Measurements from ENCODE around the gene ESRRB. TPM values are rescaled to one million over a fixed set of nuclear protein-coding genes. Genes with fewer than 3 reads are reported as not detected.

ESRRB gene
- total RNA-seq, 4 donors from 2014 or later, result 0.81 to 0.93 TPM; not detected in 2

DNA sequence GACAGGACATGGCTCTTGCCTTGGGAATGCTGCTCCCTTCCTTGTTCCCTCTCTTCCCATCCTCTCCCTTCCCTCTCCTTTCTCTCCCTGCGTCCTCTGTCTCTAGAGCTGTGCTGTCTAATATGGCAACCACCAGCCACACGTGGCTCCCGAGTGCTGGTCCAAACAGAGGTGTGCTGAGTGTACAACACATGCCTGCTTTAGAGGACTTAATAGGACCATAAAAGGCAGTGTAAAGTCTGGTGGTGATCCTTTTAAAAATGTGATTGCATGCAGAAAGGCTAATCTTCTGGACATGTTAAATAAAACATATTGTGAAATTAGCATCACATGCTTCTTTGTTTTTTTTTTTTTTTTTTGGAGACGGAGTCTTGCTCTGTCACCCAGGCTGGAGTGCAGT lies 87.2 kb downstream of the ESRRB start:
- TF ChIP-seq EP300 (IDR thresholded peaks at IDR 0.05), result no peak
- no peak for TF ChIP-seq POLR2AphosphoS5 (IDR thresholded peaks at IDR 0.05)
- TF ChIP-seq, protein P1, sequence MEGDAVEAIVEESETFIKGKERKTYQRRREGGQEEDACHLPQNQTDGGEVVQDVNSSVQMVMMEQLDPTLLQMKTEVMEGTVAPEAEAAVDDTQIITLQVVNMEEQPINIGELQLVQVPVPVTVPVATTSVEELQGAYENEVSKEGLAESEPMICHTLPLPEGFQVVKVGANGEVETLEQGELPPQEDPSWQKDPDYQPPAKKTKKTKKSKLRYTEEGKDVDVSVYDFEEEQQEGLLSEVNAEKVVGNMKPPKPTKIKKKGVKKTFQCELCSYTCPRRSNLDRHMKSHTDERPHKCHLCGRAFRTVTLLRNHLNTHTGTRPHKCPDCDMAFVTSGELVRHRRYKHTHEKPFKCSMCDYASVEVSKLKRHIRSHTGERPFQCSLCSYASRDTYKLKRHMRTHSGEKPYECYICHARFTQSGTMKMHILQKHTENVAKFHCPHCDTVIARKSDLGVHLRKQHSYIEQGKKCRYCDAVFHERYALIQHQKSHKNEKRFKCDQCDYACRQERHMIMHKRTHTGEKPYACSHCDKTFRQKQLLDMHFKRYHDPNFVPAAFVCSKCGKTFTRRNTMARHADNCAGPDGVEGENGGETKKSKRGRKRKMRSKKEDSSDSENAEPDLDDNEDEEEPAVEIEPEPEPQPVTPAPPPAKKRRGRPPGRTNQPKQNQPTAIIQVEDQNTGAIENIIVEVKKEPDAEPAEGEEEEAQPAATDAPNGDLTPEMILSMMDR (IDR thresholded peaks at IDR 0.05), result no peak
- no peak for TF ChIP-seq POLR2A (IDR thresholded peaks at IDR 0.05)
- H3K27me3 ChIP-seq, result no peaks in the 10 kb centered on the region
- no peaks in the 10 kb centered on the region for H3K36me3 ChIP-seq
- ATAC-seq, result no peak
- WGBS, 2 donors (ENCODE audit: low coverage in 1 of 2), result 63% methylated on average over 4 of the region's 4 CpGs; no CpG with 5 or more reads in 1 of the 2 donors
- H3K9me3 ChIP-seq, result no peaks in the 10 kb centered on the region
- H3K4me1 ChIP-seq, result no peaks in the 10 kb centered on the region
- H3K4me3 ChIP-seq, result no peak overlapping the region
- no peak overlapping the region for H3K27ac ChIP-seq

DNA sequence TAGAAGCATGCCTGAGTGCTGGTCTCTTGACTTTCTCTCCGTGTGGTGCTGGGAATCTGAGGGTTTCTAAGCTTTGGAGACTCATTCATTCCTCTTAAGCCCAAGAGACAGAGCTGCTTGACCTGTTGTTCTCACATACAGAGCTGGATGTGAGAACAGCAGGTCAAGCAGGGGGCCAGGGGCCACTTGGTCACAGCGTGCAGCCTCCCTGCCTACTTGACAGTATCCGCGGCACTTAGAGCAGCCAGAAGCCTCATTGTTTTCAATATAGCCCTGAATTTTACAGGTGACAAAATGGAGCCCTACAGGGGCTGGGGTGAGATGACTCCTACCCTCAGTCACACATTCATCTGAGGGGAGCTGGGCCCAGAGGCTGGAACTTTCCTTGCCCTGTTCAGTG lies 88.9 kb downstream of the ESRRB start:
- H3K4me3 ChIP-seq, result no peak overlapping the region
- ATAC-seq, result no peak
- no peaks in the 10 kb centered on the region for H3K27me3 ChIP-seq
- no peaks in the 10 kb centered on the region for H3K9me3 ChIP-seq
- no peaks in the 10 kb centered on the region for H3K36me3 ChIP-seq
- H3K27ac ChIP-seq, result no peak overlapping the region
- WGBS, 2 donors (ENCODE audit: low coverage in 1 of 2), result 67% methylated on average over 4 of the region's 4 CpGs; no CpG with 5 or more reads in 1 of the 2 donors
- TF ChIP-seq EP300 (IDR thresholded peaks at IDR 0.05), result no peak
- TF ChIP-seq, protein P1 (IDR thresholded peaks at IDR 0.05), result no peak
- TF ChIP-seq POLR2AphosphoS5 (IDR thresholded peaks at IDR 0.05), result no peak
- TF ChIP-seq POLR2A (IDR thresholded peaks at IDR 0.05), result no peak
- no peaks in the 10 kb centered on the region for H3K4me1 ChIP-seq

DNA sequence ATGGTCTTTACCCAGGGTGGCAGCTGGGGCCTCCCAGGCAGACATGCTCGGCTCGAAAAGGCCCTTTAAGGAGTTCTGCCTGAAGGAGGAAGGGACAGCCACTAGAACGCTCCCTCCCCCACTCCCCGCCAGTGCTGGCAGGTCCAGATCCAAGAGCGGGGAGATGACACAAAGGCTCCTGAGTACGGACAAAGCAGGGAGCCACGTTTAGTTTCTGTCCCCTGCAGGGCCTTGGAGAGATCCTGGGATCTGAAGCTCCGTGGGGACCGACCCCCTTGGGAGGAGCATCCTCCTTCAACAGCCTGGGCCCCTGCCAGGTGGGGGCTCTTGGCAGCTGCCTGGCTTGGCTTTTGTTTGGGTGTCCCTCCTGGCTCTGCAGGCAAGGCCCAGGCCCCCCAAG lies 89.7 kb downstream of the ESRRB start:
- ATAC-seq, result no peak
- Histone ChIP-seq H3K4me1 (no peaks in the 10 kb centered on the region), H3K27me3 (no peaks in the 10 kb centered on the region), H3K27ac (no peak overlapping the region), H3K4me3 (no peak overlapping the region), H3K9me3 (no peaks in the 10 kb centered on the region), H3K36me3 (no peaks in the 10 kb centered on the region)
- TF ChIP-seq, protein P1 (IDR thresholded peaks at IDR 0.05), result no peak
- TF ChIP-seq POLR2A (IDR thresholded peaks at IDR 0.05) (no peak), EP300 (IDR thresholded peaks at IDR 0.05) (no peak), POLR2AphosphoS5 (IDR thresholded peaks at IDR 0.05) (no peak)
- 62% methylated on average over 6 of the region's 9 CpGs; no CpG with 5 or more reads in 1 of the 2 donors for WGBS, 2 donors (ENCODE audit: low coverage in 1 of 2)

DNA sequence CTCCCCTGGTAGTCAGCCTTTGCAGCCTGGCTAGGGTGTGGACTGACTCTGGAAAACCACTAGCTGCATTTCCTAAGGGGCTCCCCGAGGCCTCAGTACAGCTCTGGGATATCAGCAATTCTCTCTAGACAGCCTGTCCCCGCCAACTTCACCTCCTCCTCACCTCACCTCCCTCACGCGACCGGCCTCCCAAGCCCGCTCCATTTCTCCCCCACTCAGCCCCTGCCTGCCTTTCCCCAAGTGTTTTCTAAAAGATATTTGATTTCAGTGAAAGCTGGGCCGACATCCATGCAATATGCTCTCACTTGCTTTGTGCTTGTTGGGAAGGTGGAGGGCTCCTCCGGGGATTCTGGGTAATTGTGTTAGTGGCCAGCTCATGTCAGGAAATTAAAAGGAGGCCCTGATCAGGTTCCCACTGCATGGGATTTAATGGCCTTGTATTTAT lies 91.8 kb downstream of the ESRRB start:
- 60 to 79% methylated on average over 2 to 5 of the region's 8 CpGs for WGBS, 2 donors (ENCODE audit: low coverage in 1 of 2)
- Histone ChIP-seq H3K27ac (no peak overlapping the region), H3K27me3 (no peaks in the 10 kb centered on the region), H3K4me3 (no peak overlapping the region), H3K36me3 (no peaks in the 10 kb centered on the region), H3K9me3 (no peaks in the 10 kb centered on the region), H3K4me1 (no peaks in the 10 kb centered on the region)
- ATAC-seq, result no peak
- no peak for TF ChIP-seq EP300 (IDR thresholded peaks at IDR 0.05)
- TF ChIP-seq POLR2A (IDR thresholded peaks at IDR 0.05), result no peak
- TF ChIP-seq, protein P1 (IDR thresholded peaks at IDR 0.05), result no peak
- no peak for TF ChIP-seq POLR2AphosphoS5 (IDR thresholded peaks at IDR 0.05)

DNA sequence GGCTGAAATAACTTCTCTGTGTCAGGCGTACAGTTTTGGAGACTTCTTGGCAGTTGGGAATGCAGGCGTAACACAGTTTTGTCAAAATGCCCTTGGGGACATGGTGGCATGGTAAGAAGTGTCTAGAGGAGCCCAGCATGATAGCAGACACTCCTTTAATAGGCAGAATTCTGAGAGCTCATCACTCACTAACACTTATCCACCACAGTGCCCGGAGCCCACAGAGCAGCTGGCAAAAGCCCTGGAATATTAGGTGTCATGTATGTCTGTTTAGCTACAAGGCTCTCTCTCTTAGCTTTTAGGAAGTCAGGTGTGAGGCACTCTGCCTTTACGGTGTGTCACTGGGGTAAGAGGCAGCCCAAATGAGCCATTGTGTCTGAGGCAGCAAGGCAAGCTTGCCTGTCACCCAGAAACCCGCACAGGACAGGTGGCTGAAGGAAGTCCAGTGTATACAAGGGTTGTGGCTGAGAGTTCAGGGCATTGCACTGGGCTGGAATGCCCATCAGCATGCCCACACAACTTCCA lies 96.3 kb downstream of the ESRRB start:
- no peak overlapping the region for H3K27ac ChIP-seq
- no peak for TF ChIP-seq EP300 (IDR thresholded peaks at IDR 0.05)
- TF ChIP-seq, protein P1 (IDR thresholded peaks at IDR 0.05), result no peak
- TF ChIP-seq POLR2AphosphoS5 (IDR thresholded peaks at IDR 0.05), result no peak
- TF ChIP-seq POLR2A (IDR thresholded peaks at IDR 0.05), result no peak

More for the DNA sequence above, 96.3 kb downstream of the ESRRB start:
- Histone ChIP-seq H3K9me3 (no peaks in the 10 kb centered on the region), H3K36me3 (no peaks in the 10 kb centered on the region), H3K4me1 (peaks cover 0 to 13% (median 0%) of the 10 kb centered on the region in 3 donors), H3K4me3 (no peak overlapping the region), H3K27me3 (no peaks in the 10 kb centered on the region)
- ATAC-seq, result no peak
- WGBS, 2 donors (ENCODE audit: low coverage in 1 of 2), result 90 to 91% methylated on average over 2 to 4 of the region's 5 CpGs

Data from gastroesophageal sphincter (tissue), 4 donors.